ENCODE results near the gene PLCD3.

Gene PLCD3

GRCh38 chr17:45132320-45132571 lies at the start of gene PLCD3:
PLCD3 (minus strand) TSS chr17:45132515; CDS start chr17:45132410, 105 bp downstream.
- peak in 2 of 4 experiments; percentile 54 to 62 for DNase-seq (ENCODE audit: low read depth in 4 of 4, low spot score in 1 of 4)

GRCh38 chr17:45177563-45177962 lies 45.2 kb upstream of the PLCD3 start:
- DNase-seq (ENCODE audit: low read depth in 4 of 4, low spot score in 1 of 4), result no peak

- DNase-seq (ENCODE audit: low read depth in 4 of 4, low spot score in 1 of 4), result no peak
These were observed 43.4 kb upstream of the PLCD3 start for GRCh38 chr17:45175759-45176115.

- DNase-seq (ENCODE audit: low read depth in 4 of 4, low spot score in 1 of 4), result peak; percentile 13 to 53 (median 30)
These were observed 40.4 kb upstream of the PLCD3 start for GRCh38 chr17:45172541-45173286.

GRCh38 chr17:45172232-45172540 lies 39.9 kb upstream of the PLCD3 start:
- DNase-seq (ENCODE audit: low read depth in 4 of 4, low spot score in 1 of 4), result no peak

GRCh38 chr17:45171338-45172231 lies 39.3 kb upstream of the PLCD3 start:
- no peak for DNase-seq (ENCODE audit: low read depth in 4 of 4, low spot score in 1 of 4)

- DNase-seq (ENCODE audit: low read depth in 4 of 4, low spot score in 1 of 4), result no peak
These were observed 38.6 kb upstream of the PLCD3 start for GRCh38 chr17:45170931-45171337.

- DNase-seq (ENCODE audit: low read depth in 4 of 4, low spot score in 1 of 4), result no peak
These were observed 38.1 kb upstream of the PLCD3 start for GRCh38 chr17:45170280-45170930.

- DNase-seq (ENCODE audit: low read depth in 4 of 4, low spot score in 1 of 4), result no peak
These were observed 36.9 kb upstream of the PLCD3 start for GRCh38 chr17:45168991-45169752.

GRCh38 chr17:45164734-45165269 lies 32.5 kb upstream of the PLCD3 start:
- no peak for DNase-seq (ENCODE audit: low read depth in 4 of 4, low spot score in 1 of 4)

GRCh38 chr17:45162025-45162687 lies 29.8 kb upstream of the PLCD3 start:
- DNase-seq (ENCODE audit: low read depth in 4 of 4, low spot score in 1 of 4), result no peak

GRCh38 chr17:45161288-45162024 lies 29.1 kb upstream of the PLCD3 start, which contains the start of gene HEXIM2:
HEXIM2 (plus strand) TSS chr17:45161875; CDS start chr17:45162794, 919 bp downstream.
- DNase-seq (ENCODE audit: low read depth in 4 of 4, low spot score in 1 of 4), result peak; percentile 90 to 98 (median 94)

- peak in 1 of 4 experiments; percentile 43 for DNase-seq (ENCODE audit: low read depth in 4 of 4, low spot score in 1 of 4)
These were observed 28.4 kb upstream of the PLCD3 start for GRCh38 chr17:45160447-45161287.

GRCh38 chr17:45156242-45156641 lies 23.9 kb upstream of the PLCD3 start:
- no peak for DNase-seq (ENCODE audit: low read depth in 4 of 4, low spot score in 1 of 4)

- no peak for DNase-seq (ENCODE audit: low read depth in 4 of 4, low spot score in 1 of 4)
These were observed 23.2 kb upstream of the PLCD3 start for GRCh38 chr17:45155483-45155882.

- DNase-seq (ENCODE audit: low read depth in 4 of 4, low spot score in 1 of 4), result no peak
These were observed 22.7 kb upstream of the PLCD3 start for GRCh38 chr17:45155029-45155428.

- DNase-seq (ENCODE audit: low read depth in 4 of 4, low spot score in 1 of 4), result no peak
These were observed 18.8 kb upstream of the PLCD3 start for GRCh38 chr17:45150911-45151809.
